Retina (tissue), 1 donor: ENCODE data around the gene AOC1.

Experiments used
- DNase-seq: peaks from one replicate; pipeline ENCODE4 v3.0.0-alpha.2; 2016

The AOC1 gene

GRCh38 chr7:150835019-150835418, 17.3 kb upstream of the AOC1 start:
- no peak for DNase-seq

GRCh38 chr7:150835702-150836280, 16.5 kb upstream of the AOC1 start:
- no peak for DNase-seq

- DNase-seq = no peak
Measured at GRCh38 chr7:150838965-150839650, 13.2 kb upstream of the AOC1 start.

GRCh38 chr7:150842018-150842417, 10.3 kb upstream of the AOC1 start:
- no peak for DNase-seq

- no peak for DNase-seq
Measured at GRCh38 chr7:150842716-150843115, 9.6 kb upstream of the AOC1 start.

- no peak for DNase-seq
Measured at GRCh38 chr7:150845421-150845861, 6.9 kb upstream of the AOC1 start.

- DNase-seq = no peak
Measured at GRCh38 chr7:150846291-150847115, 5.8 kb upstream of the AOC1 start.

- no peak for DNase-seq
Measured at GRCh38 chr7:150847536-150847935, 4.8 kb upstream of the AOC1 start.

- DNase-seq = no peak
Measured at GRCh38 chr7:150848111-150848510, 4.2 kb upstream of the AOC1 start.

- DNase-seq = no peak
Measured at GRCh38 chr7:150848561-150849115, 3.7 kb upstream of the AOC1 start.

GRCh38 chr7:150849204-150849775, 3.0 kb upstream of the AOC1 start:
- no peak for DNase-seq

- no peak for DNase-seq
Measured at GRCh38 chr7:150850273-150850672, 2.0 kb upstream of the AOC1 start.

- no peak for DNase-seq
Measured at GRCh38 chr7:150851492-150852370, 586 bp upstream of the AOC1 start.

GRCh38 chr7:150854066-150855000, 2.0 kb downstream of the AOC1 start:
- DNase-seq = no peak

GRCh38 chr7:150855046-150855445, 2.7 kb downstream of the AOC1 start:
- DNase-seq = no peak

- no peak for DNase-seq
Measured at GRCh38 chr7:150855476-150856302, 3.4 kb downstream of the AOC1 start.

- no peak for DNase-seq
Measured at GRCh38 chr7:150856303-150857275, 4.3 kb downstream of the AOC1 start.

GRCh38 chr7:150857276-150858055, 5.1 kb downstream of the AOC1 start:
- DNase-seq = no peak
